IMR-90 (cell line): ENCODE results near the gene STMN1. TPM values are rescaled to one million over a fixed set of nuclear protein-coding genes. Genes with fewer than 3 reads are reported as not detected.

Source experiments
- ATAC-seq: fragments of 200-7000 bp; cut with Tn5 transposase; 2 replicates; pipeline ENCODE4 v1.9.1; 2020; ENCODE audit warnings: low read depth, mild to moderate bottlenecking, moderate library complexity
- BruUV-seq: library from RNA; stranded (reverse); fragments of 400-500 nt; replicated peaks from 2 replicates; lab custom pipeline; 2021; lab: Mats Ljungman, UMichigan
- CTCF ChIA-PET: fragments of 300-600 bp; formaldehyde crosslinking; extraction: SDS; loops from one replicate; lab custom pipeline; 2021; ENCODE audit warnings: antibody characterized with exemption; lab: Yijun Ruan, JAX
- POLR2A ChIA-PET: fragments of 300-600 bp; sonication (Branson Sonifier 250); formaldehyde crosslinking; loops from one replicate; lab custom pipeline; 2022; ENCODE audit warnings: antibody characterized with exemption; ENCODE audit not compliant: unreplicated experiment; lab: Charles Lee
- DNase-seq: peaks from one replicate; pipeline ENCODE4 v3.0.0; 2013
- H2AFZ ChIP-seq: replicated peaks from 2 replicates; pipeline ENCODE3; 2013; ENCODE audit warnings: low read length, mild to moderate bottlenecking; ENCODE audit not compliant: poor library complexity
- H2AK5ac ChIP-seq: 2 replicates; pipeline ENCODE4 v1.6.1; 2013; ENCODE audit warnings: low read depth, low read length, inconsistent platforms
- H2AK9ac ChIP-seq: replicated peaks from 2 replicates; pipeline ENCODE3; 2013; ENCODE audit warnings: mild to moderate bottlenecking, low read depth, low read length, moderate library complexity; ENCODE audit not compliant: poor library complexity
- H2BK120ac ChIP-seq: 2 replicates; pipeline ENCODE4 v1.6.1; 2013; ENCODE audit warnings: low read depth, low read length, inconsistent platforms
- H2BK15ac ChIP-seq: 3 replicates; pipeline ENCODE4 v1.6.1; 2013; ENCODE audit warnings: low read depth, low read length, inconsistent platforms
- H2BK20ac ChIP-seq: 2 replicates; pipeline ENCODE4 v1.6.1; 2013; ENCODE audit warnings: low read depth, mild to moderate bottlenecking, inconsistent platforms, low read length, moderate library complexity
- H2BK5ac ChIP-seq: 2 replicates; pipeline ENCODE4 v1.6.1; 2013; ENCODE audit warnings: mild to moderate bottlenecking, low read depth, low read length, inconsistent platforms; ENCODE audit not compliant: poor library complexity, severe bottlenecking
- H3K14ac ChIP-seq: replicated peaks from 2 replicates; pipeline ENCODE4 v1.6.1; 2013; ENCODE audit warnings: low read depth, low read length, inconsistent platforms
- H3K18ac ChIP-seq: 2 replicates; pipeline ENCODE4 v1.6.1; 2013; ENCODE audit warnings: low read depth, low read length, control low read depth
- H3K23ac ChIP-seq: 2 replicates; pipeline ENCODE4 v1.6.1; 2013; ENCODE audit warnings: low read depth, low read length, inconsistent platforms
- H3K27ac ChIP-seq: 2 replicates; pipeline ENCODE4 v1.5.1; 2013; ENCODE audit warnings: mild to moderate bottlenecking, control low read depth, low read length; ENCODE audit not compliant: insufficient read depth
- H3K27me3 ChIP-seq: 2 replicates; pipeline ENCODE4 v1.6.1; 2013; ENCODE audit warnings: low read length; ENCODE audit not compliant: control insufficient read depth, insufficient read depth
- H3K36me3 ChIP-seq: 2 replicates; pipeline ENCODE4 v1.6.1; 2013; ENCODE audit warnings: low read length, mixed read lengths; ENCODE audit not compliant: control insufficient read depth, insufficient read depth
- H3K4ac ChIP-seq: 2 replicates; pipeline ENCODE4 v1.6.1; 2013; ENCODE audit warnings: low read depth, low read length, inconsistent platforms
- H3K4me1 ChIP-seq: 2 replicates; pipeline ENCODE4 v1.6.1; 2013; ENCODE audit warnings: low read length, mixed read lengths; ENCODE audit not compliant: control insufficient read depth, insufficient read depth
- H3K4me2 ChIP-seq: 2 replicates; pipeline ENCODE4 v1.6.1; 2013; ENCODE audit warnings: low read depth, mild to moderate bottlenecking, control low read depth, low read length, moderate library complexity
- H3K4me3 ChIP-seq: 2 replicates; pipeline ENCODE4 v1.5.1; 2013; ENCODE audit warnings: low read depth, mild to moderate bottlenecking, control low read depth, low read length, moderate library complexity; ENCODE audit not compliant: insufficient read depth
- H3K56ac ChIP-seq: 2 replicates; pipeline ENCODE4 v1.6.1; 2013; ENCODE audit warnings: low read length, inconsistent platforms; ENCODE audit not compliant: insufficient read depth; ENCODE audit errors: extremely low read depth
- H3K79me1 ChIP-seq, 2 experiments: 2 replicates each; pipeline ENCODE4 v1.6.1; 2013; ENCODE audit warnings: low read length in 2 of 2, inconsistent platforms in 1 of 2, low read depth in 1 of 2
- H3K9ac ChIP-seq: 2 replicates; pipeline ENCODE4 v1.6.1; 2013; ENCODE audit warnings: low read depth, low read length, control low read depth
- H3K9me1 ChIP-seq: 2 replicates; pipeline ENCODE4 v1.6.1; 2013; ENCODE audit warnings: low read length, inconsistent platforms; ENCODE audit not compliant: insufficient read depth
- H3K9me3 ChIP-seq: 2 replicates; pipeline ENCODE4 v1.6.1; 2013; ENCODE audit warnings: low read length; ENCODE audit not compliant: control insufficient read depth, insufficient read depth
- H4K20me1 ChIP-seq: 2 replicates; pipeline ENCODE4 v1.6.1; 2013; ENCODE audit warnings: low read length, inconsistent platforms; ENCODE audit not compliant: insufficient read depth
- H4K5ac ChIP-seq: 2 replicates; pipeline ENCODE4 v1.6.1; 2013; ENCODE audit warnings: mild to moderate bottlenecking, low read depth, low read length, control low read depth
- H4K8ac ChIP-seq, 2 experiments: 2 replicates each; pipeline ENCODE4 v1.6.1; 2013; ENCODE audit warnings: low read depth in 2 of 2, low read length in 2 of 2, control low read depth in 1 of 2, inconsistent platforms in 1 of 2
- H4K91ac ChIP-seq: 2 replicates; pipeline ENCODE4 v1.6.1; 2013; ENCODE audit warnings: low read depth, low read length, inconsistent platforms; ENCODE audit not compliant: insufficient read depth
- CHD1 ChIP-seq: IDR thresholded peaks from 2 replicates; pipeline ENCODE4 v1.6.1; 2012; ENCODE audit warnings: low read depth, low read length, improper control_type of control experiment
- MXI1 ChIP-seq: IDR thresholded peaks from 2 replicates; pipeline ENCODE4 v1.6.1; 2012; ENCODE audit warnings: low read depth, mild to moderate bottlenecking, low read length, moderate library complexity, borderline replicate concordance
- WGBS, 2 experiments: methylation state at CpG; one replicate each; pipeline versions ENCODE4 v1.1.5 to v1.1.7; 2013; ENCODE audit warnings: missing lambda C conversion rate in 2 of 2; ENCODE audit not compliant: insufficient read length in 1 of 2; ENCODE audit errors: extremely low coverage in 2 of 2; 5-methylcytosine and 5-hydroxymethylcytosine counted together
- dilution Hi-C: fragments of 300-500 bp; cut with HindIII; formaldehyde crosslinking; loops from one replicate; pipeline ENCODE4 v1.14.3; 2018; ENCODE audit warnings: low sequenced_read_pairs; ENCODE audit not compliant: unreplicated experiment
- in situ Hi-C: fragments of 300-500 bp; cut with MboI; formaldehyde crosslinking; loops from 3 replicates; pipeline ENCODE4 v1.14.3; 2019; ENCODE audit warnings: low sequenced_read_pairs, inconsistent platforms, mixed read lengths
- intact Hi-C: fragments of 100-400 bp; cut with micrococcal nuclease; formaldehyde crosslinking; loops from 2 replicates; pipeline ENCODE4 v1.10.0; 2022
- polyA plus RNA-seq, 3 experiments: library from polyadenylated mRNA; depleted of rRNA; stranded (reverse); fragments of >200 nt; gene quantifications; 2 replicates each; pipeline ENCODE4 v1.2.3, GENCODE V29; 2012; ENCODE audit warnings: low replicate concordance in 1 of 3
- total RNA-seq: library from RNA; depleted of rRNA; stranded (reverse); fragments of >200 nt; gene quantifications from 2 replicates; pipeline ENCODE4 v1.2.3, GENCODE V29; 2012

The STMN1 gene
- total and polyA plus RNA-seq, 2 of the 4 experiments (the other 2 are of a cell fraction), result 93.0 to 273 TPM

DNA sequence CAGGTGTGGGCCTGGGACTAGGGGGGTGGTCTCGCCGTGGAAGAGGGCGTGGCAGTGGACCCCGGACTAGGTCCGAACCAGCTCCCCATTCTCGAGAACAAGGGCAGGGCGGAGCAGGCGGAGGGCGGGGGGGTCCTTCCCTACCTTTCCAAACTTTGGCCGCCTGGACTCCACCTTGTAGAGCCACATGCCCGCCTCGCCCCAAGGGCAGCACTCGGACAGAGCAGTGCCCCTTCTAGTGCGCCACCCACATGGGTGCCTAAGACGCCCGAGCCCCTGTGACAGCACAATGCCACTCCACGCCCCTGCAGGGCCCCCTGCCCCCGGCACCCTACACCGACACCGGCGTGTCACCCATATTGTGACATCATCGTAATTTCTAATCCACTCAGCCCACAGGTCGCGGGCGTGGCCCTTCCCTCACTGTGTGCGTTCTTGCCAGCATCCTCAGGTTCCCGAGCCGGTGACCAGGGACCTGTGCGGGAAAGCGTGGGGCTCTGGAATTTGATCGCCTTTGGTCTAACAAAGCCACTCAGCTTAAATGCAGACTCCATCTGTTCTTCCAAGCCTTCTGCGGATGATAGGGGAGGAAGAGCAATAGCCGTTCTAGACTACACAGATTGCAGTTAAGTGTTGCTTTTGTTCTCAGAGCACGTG is 553 bp upstream of the STMN1 start:
- TF ChIP-seq MXI1, result no peak
- no peak for TF ChIP-seq CHD1
- intact Hi-C loops, result no loop called here
- Histone ChIP-seq H3K9me3 (no peaks in the 10 kb centered on the region), H3K4me3 (peak overlapping the region; percentile 50), H3K4ac (peak overlapping the region; percentile 88), H2AK9ac (peak overlapping the region; percentile 92), H3K23ac (no peak overlapping the region; the same call in 1 of the 2 replicates), H3K4me1 (peaks cover 6% of the 10 kb centered on the region), H3K18ac (no peak overlapping the region; the same call in 1 of the 2 replicates), H3K9me1 (peaks cover 12% of the 10 kb centered on the region), H2BK5ac (no peak overlapping the region), H3K14ac (peak overlapping the region; percentile 84), H3K36me3 (peaks cover 4% of the 10 kb centered on the region), H2AFZ (peak overlapping the region; percentile 98), H4K5ac (peak overlapping the region; percentile 56; the same call in 1 of the 2 replicates), H4K20me1 (peaks cover 10% of the 10 kb centered on the region; the same call in 1 of the 2 replicates), H3K79me1 (peaks cover 6 to 14% of the 10 kb centered on the region in 2 experiments; a peak in 3 of 4 replicates), H4K91ac (peak overlapping the region; percentile 66), H3K4me2 (peak overlapping the region; percentile 76), H4K8ac (peak overlapping the region; percentile 62 to 95; a peak in 2 of 4 replicates), H2BK20ac (peak overlapping the region; percentile 62; the same call in 1 of the 2 replicates), H2AK5ac (peak overlapping the region; percentile 77), H3K9ac (no peak overlapping the region), H3K27ac (no peak overlapping the region; the same call in 1 of the 2 replicates), H3K27me3 (no peaks in the 10 kb centered on the region), H2BK15ac (peak overlapping the region; percentile 6; the same call in 1 of the 3 replicates), H3K56ac (no peak overlapping the region), H2BK120ac (peak overlapping the region; percentile 82)
- BruUV-seq, result no TSS peak
- DNase-seq (no peak), ATAC-seq (no peak; the same call in 1 of the 2 replicates)
- dilution Hi-C loops, result no loop called here
- ChIA-PET CTCF (no interaction called here), POLR2A (no interaction called here)
- WGBS, 2 experiments, result 95% methylated on average over 3 of the region's 34 CpGs; no CpG with 5 or more reads in 1 of the 2 experiments
- in situ Hi-C loops, result no loop called here
